Activated CD4-positive, alpha-beta memory T cell treated with anti-CD3 and anti-CD28 coated beads for 36 hours (primary cell): ENCODE results near the gene ATP8B1. TPM values are rescaled to one million over a fixed set of nuclear protein-coding genes. Genes with fewer than 3 reads are reported as not detected.

ENCODE experiments used
- CTCF ChIA-PET: fragments of 350-600 bp; sonication (Branson Sonifier 250); formaldehyde crosslinking; loops from one replicate; lab custom pipeline; 2021; ENCODE audit warnings: antibody characterized with exemption, inconsistent platforms; lab: Charles Lee
- POLR2A ChIA-PET: fragments of 350-600 bp; sonication (Branson Sonifier 250); formaldehyde crosslinking; loops from one replicate; lab custom pipeline; 2021; ENCODE audit warnings: antibody characterized with exemption; lab: Charles Lee
- DNase-seq: peaks from one replicate; pipeline ENCODE4 v3.0.0-alpha.2; 2020
- H3K27ac Mint-ChIP-seq: one replicate; pipeline ENCODE4 v1.8.0; 2021; ENCODE audit warnings: mixed read lengths
- H3K27me3 Mint-ChIP-seq: one replicate; pipeline ENCODE4 v1.8.0; 2021; ENCODE audit warnings: mixed read lengths
- H3K36me3 Mint-ChIP-seq: one replicate; pipeline ENCODE4 v1.8.0; 2021; ENCODE audit warnings: mixed read lengths
- H3K4me1 Mint-ChIP-seq: one replicate; pipeline ENCODE4 v1.8.0; 2021; ENCODE audit warnings: low read depth, mixed read lengths
- H3K4me3 Mint-ChIP-seq: one replicate; pipeline ENCODE4 v1.8.0; 2021; ENCODE audit warnings: mild to moderate bottlenecking, mixed read lengths
- H3K9me3 Mint-ChIP-seq: one replicate; pipeline ENCODE4 v1.8.0; 2021; ENCODE audit warnings: mixed read lengths
- intact Hi-C: fragments of 100-400 bp; cut with micrococcal nuclease; formaldehyde crosslinking; loops from one replicate; pipeline ENCODE4 v1.15.1; 2023
- total RNA-seq, 2 experiments: library from RNA; stranded (reverse); gene quantifications; one replicate each; pipeline ENCODE4 v1.2.3, GENCODE V29; 2021

Gene ATP8B1
- total RNA-seq, 2 experiments from 2014 or later = not detected

- Mint-ChIP-seq H3K27me3 (no peaks in the 10 kb centered on the region), H3K27ac (no peak overlapping the region), H3K4me1 (peaks cover 4% of the 10 kb centered on the region), H3K4me3 (no peak overlapping the region), H3K36me3 (no peaks in the 10 kb centered on the region), H3K9me3 (no peaks in the 10 kb centered on the region)
- intact Hi-C loops = no loop called here
- POLR2A ChIA-PET = no interaction called here
- DNase-seq = no peak
- CTCF ChIA-PET = no interaction called here
These were observed 30.7 kb downstream of the ATP8B1 start for GRCh38 chr18:57772387-57772799.

- H3K27me3 Mint-ChIP-seq = no peaks in the 10 kb centered on the region
- H3K36me3 Mint-ChIP-seq = no peaks in the 10 kb centered on the region
- no peak overlapping the region for H3K27ac Mint-ChIP-seq
- ChIA-PET CTCF (no interaction called here), POLR2A (no interaction called here)
- no peak for DNase-seq
- peaks cover 4% of the 10 kb centered on the region for H3K4me1 Mint-ChIP-seq
- intact Hi-C loops = no loop called here
- H3K9me3 Mint-ChIP-seq = no peaks in the 10 kb centered on the region
- H3K4me3 Mint-ChIP-seq = no peak overlapping the region
These were observed 31.5 kb downstream of the ATP8B1 start for GRCh38 chr18:57771626-57772025.

- no peaks in the 10 kb centered on the region for H3K27me3 Mint-ChIP-seq
- intact Hi-C loops = no loop called here
- ChIA-PET CTCF (no interaction called here), POLR2A (no interaction called here)
- no peaks in the 10 kb centered on the region for H3K9me3 Mint-ChIP-seq
- DNase-seq = no peak
- H3K4me1 Mint-ChIP-seq = peaks cover 2% of the 10 kb centered on the region
- H3K4me3 Mint-ChIP-seq = no peak overlapping the region
- no peaks in the 10 kb centered on the region for H3K36me3 Mint-ChIP-seq
- no peak overlapping the region for H3K27ac Mint-ChIP-seq
These were observed 31.9 kb downstream of the ATP8B1 start for GRCh38 chr18:57771193-57771592.

GRCh38 chr18:57768537-57769326, 34.4 kb downstream of the ATP8B1 start:
- H3K4me1 Mint-ChIP-seq = no peaks in the 10 kb centered on the region
- CTCF ChIA-PET = no interaction called here
- no peaks in the 10 kb centered on the region for H3K27me3 Mint-ChIP-seq
- H3K9me3 Mint-ChIP-seq = no peaks in the 10 kb centered on the region
- H3K27ac Mint-ChIP-seq = no peak overlapping the region
- no peak overlapping the region for H3K4me3 Mint-ChIP-seq
- DNase-seq = no peak
- H3K36me3 Mint-ChIP-seq = no peaks in the 10 kb centered on the region
- intact Hi-C loops = no loop called here
- POLR2A ChIA-PET = no interaction called here

- CTCF ChIA-PET = no interaction called here
- Mint-ChIP-seq H3K27ac (no peak overlapping the region), H3K36me3 (no peaks in the 10 kb centered on the region)
These were observed 35.7 kb downstream of the ATP8B1 start for GRCh38 chr18:57767259-57768050.

GRCh38 chr18:57764995-57765394, 38.1 kb downstream of the ATP8B1 start:
- no peaks in the 10 kb centered on the region for H3K9me3 Mint-ChIP-seq
- H3K4me1 Mint-ChIP-seq = no peaks in the 10 kb centered on the region
- CTCF ChIA-PET = no interaction called here
- no peak overlapping the region for H3K27ac Mint-ChIP-seq
- no peak for DNase-seq
- H3K27me3 Mint-ChIP-seq = no peaks in the 10 kb centered on the region
- no peaks in the 10 kb centered on the region for H3K36me3 Mint-ChIP-seq
- POLR2A ChIA-PET = no interaction called here
- no peak overlapping the region for H3K4me3 Mint-ChIP-seq
- intact Hi-C loops = no loop called here

More at GRCh38 chr18:57767259-57768050, 35.7 kb downstream of the ATP8B1 start:
- POLR2A ChIA-PET = no interaction called here
- intact Hi-C loops = no loop called here
- no peak overlapping the region for H3K4me3 Mint-ChIP-seq
- H3K9me3 Mint-ChIP-seq = no peaks in the 10 kb centered on the region
- DNase-seq = no peak
- no peaks in the 10 kb centered on the region for H3K27me3 Mint-ChIP-seq
- H3K4me1 Mint-ChIP-seq = no peaks in the 10 kb centered on the region

GRCh38 chr18:57764087-57764486, 39.0 kb downstream of the ATP8B1 start:
- no peaks in the 10 kb centered on the region for H3K36me3 Mint-ChIP-seq
- no peak overlapping the region for H3K27ac Mint-ChIP-seq
- no peaks in the 10 kb centered on the region for H3K27me3 Mint-ChIP-seq
- ChIA-PET CTCF (no interaction called here), POLR2A (no interaction called here)
- DNase-seq = no peak
- H3K4me1 Mint-ChIP-seq = no peaks in the 10 kb centered on the region
- H3K4me3 Mint-ChIP-seq = no peak overlapping the region
- intact Hi-C loops = no loop called here
- H3K9me3 Mint-ChIP-seq = no peaks in the 10 kb centered on the region

- H3K4me3 Mint-ChIP-seq = no peak overlapping the region
- no peak overlapping the region for H3K27ac Mint-ChIP-seq
- no peaks in the 10 kb centered on the region for H3K27me3 Mint-ChIP-seq
- ChIA-PET POLR2A (no interaction called here), CTCF (no interaction called here)
- DNase-seq = no peak
- no peaks in the 10 kb centered on the region for H3K9me3 Mint-ChIP-seq
- no peaks in the 10 kb centered on the region for H3K36me3 Mint-ChIP-seq
- no peaks in the 10 kb centered on the region for H3K4me1 Mint-ChIP-seq
- intact Hi-C loops = no loop called here
These were observed 40.4 kb downstream of the ATP8B1 start for GRCh38 chr18:57762686-57763085.

- H3K27ac Mint-ChIP-seq = no peak overlapping the region
- POLR2A ChIA-PET = no interaction called here
- H3K27me3 Mint-ChIP-seq = no peaks in the 10 kb centered on the region
- H3K4me1 Mint-ChIP-seq = no peaks in the 10 kb centered on the region
- no peaks in the 10 kb centered on the region for H3K9me3 Mint-ChIP-seq
- no peak overlapping the region for H3K4me3 Mint-ChIP-seq
- H3K36me3 Mint-ChIP-seq = no peaks in the 10 kb centered on the region
- DNase-seq = no peak
- CTCF ChIA-PET = no interaction called here
- intact Hi-C loops = no loop called here
These were observed 43.5 kb downstream of the ATP8B1 start for GRCh38 chr18:57759650-57760049.

- H3K27ac Mint-ChIP-seq = no peak overlapping the region
- intact Hi-C loops = no loop called here
- H3K27me3 Mint-ChIP-seq = no peaks in the 10 kb centered on the region
- CTCF ChIA-PET = no interaction called here
- H3K36me3 Mint-ChIP-seq = no peaks in the 10 kb centered on the region
- no peak overlapping the region for H3K4me3 Mint-ChIP-seq
- POLR2A ChIA-PET = no interaction called here
- H3K4me1 Mint-ChIP-seq = peaks cover 6% of the 10 kb centered on the region
- H3K9me3 Mint-ChIP-seq = no peaks in the 10 kb centered on the region
- no peak for DNase-seq
These were observed 47.5 kb downstream of the ATP8B1 start for GRCh38 chr18:57755473-57756067.

GRCh38 chr18:57754577-57755338, 48.4 kb downstream of the ATP8B1 start:
- no peak overlapping the region for H3K4me3 Mint-ChIP-seq
- no peaks in the 10 kb centered on the region for H3K36me3 Mint-ChIP-seq
- H3K27ac Mint-ChIP-seq = no peak overlapping the region
- intact Hi-C loops = no loop called here
- POLR2A ChIA-PET = no interaction called here
- CTCF ChIA-PET = no interaction called here
- H3K4me1 Mint-ChIP-seq = peaks cover 6% of the 10 kb centered on the region
- H3K9me3 Mint-ChIP-seq = no peaks in the 10 kb centered on the region
- no peaks in the 10 kb centered on the region for H3K27me3 Mint-ChIP-seq
- DNase-seq = no peak

- Mint-ChIP-seq H3K9me3 (no peaks in the 10 kb centered on the region), H3K4me1 (peaks cover 6% of the 10 kb centered on the region), H3K27ac (no peak overlapping the region), H3K4me3 (no peak overlapping the region), H3K36me3 (no peaks in the 10 kb centered on the region), H3K27me3 (no peaks in the 10 kb centered on the region)
- ChIA-PET POLR2A (no interaction called here), CTCF (no interaction called here)
- no peak for DNase-seq
- intact Hi-C loops = no loop called here
These were observed 50.1 kb downstream of the ATP8B1 start for GRCh38 chr18:57753063-57753462.
